Measurements from ENCODE around the gene FARP1. TPM values are rescaled to one million over a fixed set of nuclear protein-coding genes. Genes with fewer than 3 reads are reported as not detected.

Gene FARP1
- total RNA-seq, 4 donors from 2014 or later, result 103 to 172 (median 129) TPM

DNA sequence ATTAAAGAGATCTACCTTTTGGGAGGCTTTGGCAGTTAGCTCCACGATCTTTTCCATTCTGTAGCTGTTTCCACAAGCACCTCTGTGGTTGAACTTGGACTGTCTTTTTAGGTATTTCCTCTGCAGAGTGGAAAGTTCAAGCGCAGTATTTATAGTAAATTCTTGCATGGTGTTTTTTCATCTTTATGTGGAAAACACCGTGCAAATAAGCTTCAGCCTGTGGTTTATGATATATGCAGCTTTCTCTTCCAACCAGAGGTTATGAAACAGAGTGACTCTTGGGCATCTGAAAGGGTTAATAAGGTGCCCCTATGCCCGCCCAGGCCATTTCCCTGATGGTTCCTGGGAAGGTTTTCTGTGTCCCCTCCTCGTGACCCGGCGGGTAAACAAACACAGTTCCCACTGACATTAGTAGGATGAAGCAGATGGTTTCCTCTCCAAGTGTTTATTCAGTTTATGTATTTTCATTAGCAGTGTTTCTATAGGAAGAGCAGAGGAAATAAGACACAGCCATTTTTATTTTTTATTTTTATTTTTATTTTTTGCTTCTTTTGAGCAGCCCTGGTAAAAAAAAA is 73.9 kb downstream of the FARP1 start:
- intact Hi-C loops (cut with DNase I), result no loop called here
- H3K36me3 ChIP-seq, result no peaks in the 10 kb centered on the region
- H3K4me1 ChIP-seq, result peaks cover 59 to 73% of the 10 kb centered on the region in 2 donors
- WGBS, 2 donors, result 58 to 66% methylated on average over 7 of the region's 7 CpGs
- H3K9me3 ChIP-seq, result no peaks in the 10 kb centered on the region
- H3K27me3 ChIP-seq, result no peaks in the 10 kb centered on the region
- TF ChIP-seq, protein P1, sequence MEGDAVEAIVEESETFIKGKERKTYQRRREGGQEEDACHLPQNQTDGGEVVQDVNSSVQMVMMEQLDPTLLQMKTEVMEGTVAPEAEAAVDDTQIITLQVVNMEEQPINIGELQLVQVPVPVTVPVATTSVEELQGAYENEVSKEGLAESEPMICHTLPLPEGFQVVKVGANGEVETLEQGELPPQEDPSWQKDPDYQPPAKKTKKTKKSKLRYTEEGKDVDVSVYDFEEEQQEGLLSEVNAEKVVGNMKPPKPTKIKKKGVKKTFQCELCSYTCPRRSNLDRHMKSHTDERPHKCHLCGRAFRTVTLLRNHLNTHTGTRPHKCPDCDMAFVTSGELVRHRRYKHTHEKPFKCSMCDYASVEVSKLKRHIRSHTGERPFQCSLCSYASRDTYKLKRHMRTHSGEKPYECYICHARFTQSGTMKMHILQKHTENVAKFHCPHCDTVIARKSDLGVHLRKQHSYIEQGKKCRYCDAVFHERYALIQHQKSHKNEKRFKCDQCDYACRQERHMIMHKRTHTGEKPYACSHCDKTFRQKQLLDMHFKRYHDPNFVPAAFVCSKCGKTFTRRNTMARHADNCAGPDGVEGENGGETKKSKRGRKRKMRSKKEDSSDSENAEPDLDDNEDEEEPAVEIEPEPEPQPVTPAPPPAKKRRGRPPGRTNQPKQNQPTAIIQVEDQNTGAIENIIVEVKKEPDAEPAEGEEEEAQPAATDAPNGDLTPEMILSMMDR (IDR thresholded peaks at IDR 0.05), result no peak
- TF ChIP-seq POLR2A (IDR thresholded peaks at IDR 0.05), result no peak
- peak overlapping the region; percentile 74 to 87 (median 87) for H3K27ac ChIP-seq
- DNase-seq, result no peak
- no peak overlapping the region for H3K4me3 ChIP-seq (replicated peaks in 1 of 3)

DNA sequence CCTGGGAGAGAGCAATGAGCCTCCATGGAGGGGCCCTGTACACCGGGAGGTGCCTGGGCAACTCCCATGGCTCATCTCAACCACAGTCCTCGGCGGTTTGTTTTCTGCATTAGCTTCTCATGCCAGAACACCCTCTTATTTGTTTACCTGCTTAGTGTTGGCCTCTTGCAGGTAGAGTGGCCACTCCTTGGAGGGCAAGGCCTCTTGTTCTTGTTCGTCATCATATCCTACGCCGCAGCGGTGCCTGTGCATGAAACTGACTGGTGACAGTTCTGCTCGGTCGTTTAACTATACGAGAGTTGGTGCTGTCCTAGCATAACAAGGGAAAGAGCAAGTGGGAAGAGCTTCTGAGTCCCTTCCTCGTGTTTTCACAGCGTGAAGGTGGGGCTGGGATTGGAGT is 74.7 kb downstream of the FARP1 start:
- peak in 1 of 2 donors; percentile 39 for DNase-seq
- Histone ChIP-seq H3K27ac (peak overlapping the region; percentile 74 to 87 (median 87)), H3K36me3 (no peaks in the 10 kb centered on the region), H3K4me3 (replicated peaks in 1 of 3) (no peak overlapping the region), H3K4me1 (peaks cover 65 to 81% of the 10 kb centered on the region in 2 donors), H3K9me3 (no peaks in the 10 kb centered on the region), H3K27me3 (no peaks in the 10 kb centered on the region)
- 62 to 69% methylated on average over 11 to 12 of the region's 12 CpGs for WGBS, 2 donors
- intact Hi-C loops (cut with DNase I), result no loop called here
- TF ChIP-seq POLR2A (IDR thresholded peaks at IDR 0.05), result no peak

DNA sequence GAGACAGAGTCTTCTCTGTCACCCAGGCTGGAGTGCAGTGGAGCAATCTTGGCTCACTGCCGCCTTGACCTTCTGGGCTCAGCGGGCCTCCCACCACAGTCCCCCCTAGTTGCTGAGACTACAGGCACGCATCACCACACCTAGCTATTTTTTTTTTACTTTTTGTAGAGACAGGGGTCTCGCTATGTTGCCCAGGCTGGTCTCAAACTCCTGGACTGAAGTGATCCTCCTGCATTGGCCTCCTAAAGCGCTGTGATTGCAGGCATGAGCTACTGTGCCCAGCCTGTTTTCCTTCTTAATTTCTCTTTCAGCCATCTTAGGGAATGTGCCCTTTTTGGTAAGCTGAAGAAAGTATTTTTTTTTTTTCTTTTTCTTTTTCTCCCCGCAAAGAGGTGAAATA is 76.8 kb downstream of the FARP1 start:
- WGBS, 2 donors, result 94 to 96% methylated on average over 6 of the region's 6 CpGs
- Histone ChIP-seq H3K9me3 (no peaks in the 10 kb centered on the region), H3K36me3 (no peaks in the 10 kb centered on the region), H3K4me1 (peaks cover 67 to 86% of the 10 kb centered on the region in 2 donors), H3K27me3 (no peaks in the 10 kb centered on the region), H3K4me3 (replicated peaks in 1 of 3) (no peak overlapping the region), H3K27ac (peak overlapping the region; percentile 80 to 95 (median 84))
- no peak for DNase-seq
- intact Hi-C loops (cut with DNase I), result loop anchor here (10.0 kb wide), 1 partner anchor 65 kb away; no protein-coding TSS in a partner anchor
- TF ChIP-seq POLR2A (IDR thresholded peaks at IDR 0.05), result no peak
- TF ChIP-seq, protein P1 (IDR thresholded peaks at IDR 0.05), result no peak

DNA sequence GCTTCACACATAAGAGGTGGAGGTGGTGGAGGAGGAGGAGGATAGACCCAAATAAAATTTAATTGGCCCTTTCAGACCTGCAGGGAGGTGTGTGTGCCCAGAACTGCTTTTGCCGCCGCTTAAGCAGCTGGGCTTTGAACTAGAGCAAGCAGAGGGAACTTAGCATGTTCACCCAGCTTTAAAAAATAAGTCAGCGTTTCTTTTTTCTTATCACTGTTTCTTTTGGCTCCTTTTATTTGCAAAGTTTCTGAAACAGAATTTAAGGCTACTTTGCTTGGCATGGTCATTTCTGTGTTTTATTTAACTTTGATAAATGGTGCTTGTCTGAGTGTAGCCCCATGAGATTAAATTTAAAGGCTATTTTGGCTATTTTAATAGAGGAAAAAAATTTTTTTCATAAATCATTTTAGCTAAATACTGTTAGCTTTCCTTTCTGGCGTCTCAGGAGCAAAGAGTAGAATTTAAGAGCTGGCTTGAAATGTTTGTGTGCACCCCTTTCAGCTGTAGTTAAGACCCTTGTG is 77.4 kb downstream of the FARP1 start:
- Histone ChIP-seq H3K4me3 (replicated peaks in 1 of 3) (no peak overlapping the region), H3K27ac (peak overlapping the region; percentile 80 to 95 (median 84)), H3K36me3 (no peaks in the 10 kb centered on the region), H3K9me3 (no peaks in the 10 kb centered on the region), H3K27me3 (no peaks in the 10 kb centered on the region), H3K4me1 (peaks cover 67 to 88% of the 10 kb centered on the region in 2 donors)
- TF ChIP-seq, protein P1 (IDR thresholded peaks at IDR 0.05), result no peak
- no peak for TF ChIP-seq POLR2A (IDR thresholded peaks at IDR 0.05)
- DNase-seq, result peak in 1 of 2 donors; percentile 51
- intact Hi-C loops (cut with DNase I), result loop anchor here (10.0 kb wide), 1 partner anchor 66 kb away; no protein-coding TSS in a partner anchor
- WGBS, 2 donors, result 23 to 26% methylated on average over 4 of the region's 4 CpGs

DNA sequence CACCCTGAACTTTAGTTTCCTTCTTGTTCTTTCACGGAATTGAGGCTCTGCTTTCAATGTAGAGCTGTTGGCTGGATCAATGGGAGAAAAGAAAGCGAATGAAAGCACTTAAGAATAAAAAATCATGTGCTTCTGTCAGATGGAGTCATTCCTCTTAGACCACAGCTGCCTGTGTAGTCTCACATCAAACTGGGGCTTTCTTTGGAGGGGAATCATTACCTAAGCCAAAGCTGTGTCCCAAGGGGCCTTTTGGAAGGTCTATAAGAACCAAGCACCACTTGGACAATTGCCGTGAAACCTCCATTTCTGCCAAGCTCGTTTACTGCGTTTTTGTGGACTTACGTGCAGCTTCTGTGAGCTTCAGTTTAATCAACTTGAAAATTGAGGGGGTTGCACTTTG is 78.3 kb downstream of the FARP1 start:
- Histone ChIP-seq H3K27ac (peak overlapping the region; percentile 80 to 95 (median 84)), H3K9me3 (no peaks in the 10 kb centered on the region), H3K4me1 (peaks cover 65 to 86% of the 10 kb centered on the region in 2 donors), H3K36me3 (no peaks in the 10 kb centered on the region), H3K27me3 (no peaks in the 10 kb centered on the region), H3K4me3 (replicated peaks in 1 of 3) (no peak overlapping the region)
- no peak for DNase-seq
- TF ChIP-seq, protein P1 (IDR thresholded peaks at IDR 0.05), result no peak
- no peak for TF ChIP-seq POLR2A (IDR thresholded peaks at IDR 0.05)
- intact Hi-C loops (cut with DNase I), result loop anchor here (10.0 kb wide), 1 partner anchor 66 kb away; no protein-coding TSS in a partner anchor
- WGBS, 2 donors, result 48 to 59% methylated on average over 6 of the region's 6 CpGs
